Endothelial cell (in vitro differentiated cells): Measurements from ENCODE around the gene CACNA2D3. TPM values are rescaled to one million over a fixed set of nuclear protein-coding genes. Genes with fewer than 3 reads are reported as not detected.
"Not testable (repeated sequence)": the region's sequence is repeated elsewhere in the genome, so short reads cannot be mapped to it uniquely, and the experiment has no call there.

ENCODE experiments used
- DNase-seq: peaks from one replicate; pipeline ENCODE4 v3.0.0; 2021; ENCODE audit warnings: low spot score
- H3K27ac Mint-ChIP-seq: one replicate; pipeline ENCODE4 v1.8.0; 2021; ENCODE audit warnings: mixed read lengths, inconsistent platforms; ENCODE audit not compliant: unreplicated experiment
- H3K27me3 Mint-ChIP-seq: one replicate; pipeline ENCODE4 v1.8.0; 2021; ENCODE audit warnings: mild to moderate bottlenecking, moderate library complexity, mixed read lengths, inconsistent platforms; ENCODE audit not compliant: unreplicated experiment
- H3K36me3 Mint-ChIP-seq: one replicate; pipeline ENCODE4 v1.8.0; 2021; ENCODE audit warnings: mild to moderate bottlenecking, low read depth, mixed read lengths, inconsistent platforms; ENCODE audit not compliant: unreplicated experiment
- H3K4me1 Mint-ChIP-seq: one replicate; pipeline ENCODE4 v1.8.0; 2021; ENCODE audit warnings: mild to moderate bottlenecking, mixed read lengths, inconsistent platforms; ENCODE audit not compliant: unreplicated experiment
- H3K4me3 Mint-ChIP-seq: one replicate; pipeline ENCODE4 v1.8.0; 2021; ENCODE audit warnings: mild to moderate bottlenecking, mixed read lengths, inconsistent platforms; ENCODE audit not compliant: unreplicated experiment
- H3K9me3 Mint-ChIP-seq: one replicate; pipeline ENCODE4 v1.8.0; 2021; ENCODE audit warnings: mixed read lengths, inconsistent platforms; ENCODE audit not compliant: unreplicated experiment
- CTCF ChIP-seq: fragments of 200-600 bp; sonication (generic); IDR thresholded peaks from one replicate; pipeline ENCODE4 v1.5.0; 2021; ENCODE audit warnings: antibody characterized with exemption; ENCODE audit not compliant: unreplicated experiment
- total RNA-seq: library from RNA; stranded (reverse); fragmentation: NEBNext Ultra II Directional; extraction: Animal tissue kit (Norgen Biotek cat#: 25700); gene quantifications from one replicate; pipeline ENCODE4 v1.2.1, GENCODE V29; 2021; ENCODE audit not compliant: unreplicated experiment

Gene CACNA2D3
- total RNA-seq, 1 donor from 2014 or later: 0.46 TPM

DNA sequence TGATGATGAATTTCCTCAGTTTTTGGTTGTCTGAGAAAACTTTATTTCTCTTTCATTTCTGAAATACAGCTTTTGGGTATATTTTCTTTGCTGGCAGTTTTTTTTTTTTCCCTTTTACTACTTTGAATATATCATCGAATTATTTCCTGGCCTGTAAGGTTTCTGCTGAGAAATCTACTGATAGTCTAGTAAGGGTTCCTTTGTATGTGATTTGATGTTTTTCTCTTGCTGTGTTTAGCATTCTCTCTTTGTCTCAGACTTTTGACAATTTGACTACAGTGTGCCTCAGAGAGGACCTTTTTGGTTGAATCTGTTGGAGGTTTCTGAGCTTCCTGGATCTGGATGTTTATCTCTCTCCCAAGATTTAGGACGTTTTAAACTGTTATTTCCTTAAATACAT, 336.0 kb downstream of the CACNA2D3 start:
- H3K4me3 Mint-ChIP-seq: no peak overlapping the region

GRCh38 chr3:54464554-54464953, 342.2 kb downstream of the CACNA2D3 start:
- H3K4me3 Mint-ChIP-seq, DNase-seq, H3K4me1 Mint-ChIP-seq, H3K9me3 Mint-ChIP-seq, H3K27me3 Mint-ChIP-seq, H3K27ac Mint-ChIP-seq: not testable (repeated sequence)
- peaks cover 10% of the 10 kb centered on the region for H3K36me3 Mint-ChIP-seq

More for the DNA sequence above, 336.0 kb downstream of the CACNA2D3 start:
- no peak for DNase-seq
- Mint-ChIP-seq H3K9me3 (no peaks in the 10 kb centered on the region), H3K4me1 (no peaks in the 10 kb centered on the region), H3K36me3 (peaks cover 4% of the 10 kb centered on the region), H3K27me3 (no peaks in the 10 kb centered on the region), H3K27ac (no peak overlapping the region)
- no peak for TF ChIP-seq CTCF

- Mint-ChIP-seq H3K4me1 (no peaks in the 10 kb centered on the region), H3K9me3 (no peaks in the 10 kb centered on the region), H3K36me3 (no peaks in the 10 kb centered on the region), H3K27me3 (no peaks in the 10 kb centered on the region), H3K27ac (no peak overlapping the region), H3K4me3 (no peak overlapping the region)
- DNase-seq: no peak
- TF ChIP-seq CTCF: no peak
Observed at GRCh38 chr3:54476891-54477290, 354.5 kb downstream of the CACNA2D3 start.

- Mint-ChIP-seq H3K4me1 (no peaks in the 10 kb centered on the region), H3K27me3 (no peaks in the 10 kb centered on the region), H3K4me3 (no peak overlapping the region), H3K27ac (no peak overlapping the region), H3K9me3 (no peaks in the 10 kb centered on the region), H3K36me3 (no peaks in the 10 kb centered on the region)
- no peak for DNase-seq
- TF ChIP-seq CTCF: no peak
Observed at GRCh38 chr3:54481606-54482365, 359.4 kb downstream of the CACNA2D3 start.

- H3K27ac Mint-ChIP-seq: no peak overlapping the region
- no peaks in the 10 kb centered on the region for H3K9me3 Mint-ChIP-seq
- no peaks in the 10 kb centered on the region for H3K36me3 Mint-ChIP-seq
- no peak overlapping the region for H3K4me3 Mint-ChIP-seq
- TF ChIP-seq CTCF: no peak
- DNase-seq: no peak
- no peaks in the 10 kb centered on the region for H3K4me1 Mint-ChIP-seq
- H3K27me3 Mint-ChIP-seq: peaks cover 2% of the 10 kb centered on the region
Observed at GRCh38 chr3:54484334-54484733, 362.0 kb downstream of the CACNA2D3 start.
